ENCODE data around the gene SEL1L2. TPM values are rescaled to one million over a fixed set of nuclear protein-coding genes. Genes with fewer than 3 reads are reported as not detected.

SEL1L2 gene
- total RNA-seq (not detected), polyA plus RNA-seq (1.1 TPM)
- long read RNA-seq, donor 1: 0 reads
- long read RNA-seq, donor 2: 0 reads
- long read RNA-seq, donor 3: 0 reads
- long read RNA-seq, donor 4: 0 reads

- intact Hi-C loops (cut with DNase I): no loop called here
- Histone ChIP-seq H3K4me3 (ENCODE audit: low read length) (no peak within 1 kb of the TSS), H3K27me3 (ENCODE audit: control insufficient read depth, insufficient read depth) (no peaks in the 10 kb centered on the region), H3K4me1 (ENCODE audit: control insufficient read depth, insufficient read depth, low read length) (no peaks in the 10 kb centered on the region), H3K9me3 (ENCODE audit: control insufficient read depth, low read length) (no peaks in the 10 kb centered on the region), H3K27ac (ENCODE audit: low read length) (no peak within 1 kb of the TSS)
- no peak for DNase-seq
- 24% methylated on average over 5 of the region's 5 CpGs for WGBS
- no peak for ATAC-seq
Observed at GRCh38 chr20:13990465-13990864, at the start of gene SEL1L2. Gene SEL1L2, minus strand, starts transcription at chr20:13990614. Its CDS starts 80 bp downstream, at chr20:13990534.

- Histone ChIP-seq H3K9me3 (ENCODE audit: control insufficient read depth, low read length) (no peaks in the 10 kb centered on the region), H3K27ac (ENCODE audit: low read length) (no peak overlapping the region)
Observed at GRCh38 chr20:14036567-14036966, 46.2 kb upstream of the SEL1L2 start.

GRCh38 chr20:14033310-14033709 lies 42.9 kb upstream of the SEL1L2 start:
- 61% methylated on average over 1 of the region's 1 CpG for WGBS
- Histone ChIP-seq H3K27me3 (ENCODE audit: control insufficient read depth, insufficient read depth) (no peaks in the 10 kb centered on the region), H3K9me3 (ENCODE audit: control insufficient read depth, low read length) (no peaks in the 10 kb centered on the region), H3K4me1 (ENCODE audit: control insufficient read depth, insufficient read depth, low read length) (no peaks in the 10 kb centered on the region), H3K4me3 (ENCODE audit: low read length) (no peak overlapping the region), H3K27ac (ENCODE audit: low read length) (no peak overlapping the region)
- DNase-seq: no peak
- ATAC-seq: no peak
- intact Hi-C loops (cut with DNase I): no loop called here

More at GRCh38 chr20:14036567-14036966, 46.2 kb upstream of the SEL1L2 start:
- ATAC-seq: no peak
- no peak for DNase-seq
- intact Hi-C loops (cut with DNase I): no loop called here
- WGBS: 93% methylated on average over 7 of the region's 7 CpGs
- Histone ChIP-seq H3K27me3 (ENCODE audit: control insufficient read depth, insufficient read depth) (no peaks in the 10 kb centered on the region), H3K4me1 (ENCODE audit: control insufficient read depth, insufficient read depth, low read length) (no peaks in the 10 kb centered on the region), H3K4me3 (ENCODE audit: low read length) (no peak overlapping the region)

GRCh38 chr20:14030991-14031390 lies 40.6 kb upstream of the SEL1L2 start:
- Histone ChIP-seq H3K27ac (ENCODE audit: low read length) (no peak overlapping the region), H3K4me3 (ENCODE audit: low read length) (no peak overlapping the region), H3K27me3 (ENCODE audit: control insufficient read depth, insufficient read depth) (no peaks in the 10 kb centered on the region), H3K4me1 (ENCODE audit: control insufficient read depth, insufficient read depth, low read length) (no peaks in the 10 kb centered on the region), H3K9me3 (ENCODE audit: control insufficient read depth, low read length) (no peaks in the 10 kb centered on the region)
- intact Hi-C loops (cut with DNase I): no loop called here
- no peak for ATAC-seq
- 81% methylated on average over 1 of the region's 1 CpG for WGBS
- no peak for DNase-seq

- no peak for DNase-seq
- no peaks in the 10 kb centered on the region for H3K9me3 ChIP-seq (ENCODE audit: control insufficient read depth, low read length)
- no peak overlapping the region for H3K4me3 ChIP-seq (ENCODE audit: low read length)
- no peaks in the 10 kb centered on the region for H3K27me3 ChIP-seq (ENCODE audit: control insufficient read depth, insufficient read depth)
- intact Hi-C loops (cut with DNase I): no loop called here
- 87% methylated on average over 3 of the region's 3 CpGs for WGBS
- no peaks in the 10 kb centered on the region for H3K4me1 ChIP-seq (ENCODE audit: control insufficient read depth, insufficient read depth, low read length)
- H3K27ac ChIP-seq (ENCODE audit: low read length): no peak overlapping the region
- no peak for ATAC-seq
Observed at GRCh38 chr20:14012671-14013070, 22.3 kb upstream of the SEL1L2 start.

- ATAC-seq (no peak), DNase-seq (no peak)
- Histone ChIP-seq H3K4me3 (ENCODE audit: low read length) (no peak overlapping the region), H3K4me1 (ENCODE audit: control insufficient read depth, insufficient read depth, low read length) (no peaks in the 10 kb centered on the region), H3K27ac (ENCODE audit: low read length) (no peak overlapping the region), H3K27me3 (ENCODE audit: control insufficient read depth, insufficient read depth) (no peaks in the 10 kb centered on the region), H3K9me3 (ENCODE audit: control insufficient read depth, low read length) (no peaks in the 10 kb centered on the region)
- 80% methylated on average over 2 of the region's 2 CpGs for WGBS
- intact Hi-C loops (cut with DNase I): no loop called here
Observed at GRCh38 chr20:14009208-14009607, 18.8 kb upstream of the SEL1L2 start.

- ATAC-seq (no peak), DNase-seq (no peak)
- WGBS: 92% methylated on average over 4 of the region's 4 CpGs
Observed at GRCh38 chr20:14005996-14006395, 15.6 kb upstream of the SEL1L2 start.

GRCh38 chr20:14000917-14001316 lies 10.5 kb upstream of the SEL1L2 start:
- intact Hi-C loops (cut with DNase I): no loop called here
- 96% methylated on average over 1 of the region's 1 CpG for WGBS
- no peaks in the 10 kb centered on the region for H3K4me1 ChIP-seq (ENCODE audit: control insufficient read depth, insufficient read depth, low read length)
- no peak overlapping the region for H3K4me3 ChIP-seq (ENCODE audit: low read length)
- no peak for DNase-seq
- H3K9me3 ChIP-seq (ENCODE audit: control insufficient read depth, low read length): no peaks in the 10 kb centered on the region
- H3K27ac ChIP-seq (ENCODE audit: low read length): no peak overlapping the region
- no peaks in the 10 kb centered on the region for H3K27me3 ChIP-seq (ENCODE audit: control insufficient read depth, insufficient read depth)
- ATAC-seq: no peak

More at GRCh38 chr20:14005996-14006395, 15.6 kb upstream of the SEL1L2 start:
- intact Hi-C loops (cut with DNase I): no loop called here
- Histone ChIP-seq H3K4me3 (ENCODE audit: low read length) (no peak overlapping the region), H3K4me1 (ENCODE audit: control insufficient read depth, insufficient read depth, low read length) (no peaks in the 10 kb centered on the region), H3K27me3 (ENCODE audit: control insufficient read depth, insufficient read depth) (no peaks in the 10 kb centered on the region), H3K27ac (ENCODE audit: low read length) (no peak overlapping the region), H3K9me3 (ENCODE audit: control insufficient read depth, low read length) (no peaks in the 10 kb centered on the region)

- Histone ChIP-seq H3K4me3 (ENCODE audit: low read length) (peak overlapping the region; percentile 63), H3K27ac (ENCODE audit: low read length) (no peak overlapping the region), H3K9me3 (ENCODE audit: control insufficient read depth, low read length) (no peaks in the 10 kb centered on the region), H3K27me3 (ENCODE audit: control insufficient read depth, insufficient read depth) (no peaks in the 10 kb centered on the region), H3K4me1 (ENCODE audit: control insufficient read depth, insufficient read depth, low read length) (no peaks in the 10 kb centered on the region)
- no peak for DNase-seq
- no peak for ATAC-seq
- WGBS: 7% methylated on average over 13 of the region's 13 CpGs
- intact Hi-C loops (cut with DNase I): no loop called here
Observed at GRCh38 chr20:13996265-13996664, 5.9 kb upstream of the SEL1L2 start.

- ATAC-seq: peak; percentile 69 to 71
- WGBS: under 1% methylated on average over 52 of the region's 52 CpGs
- H3K27ac ChIP-seq (ENCODE audit: low read length): no peak overlapping the region
- DNase-seq: peak; percentile 31 to 76 (median 67)
- peak overlapping the region; percentile 63 for H3K4me3 ChIP-seq (ENCODE audit: low read length)
- H3K9me3 ChIP-seq (ENCODE audit: control insufficient read depth, low read length): no peaks in the 10 kb centered on the region
- no peaks in the 10 kb centered on the region for H3K27me3 ChIP-seq (ENCODE audit: control insufficient read depth, insufficient read depth)
- intact Hi-C loops (cut with DNase I): no loop called here
- no peaks in the 10 kb centered on the region for H3K4me1 ChIP-seq (ENCODE audit: control insufficient read depth, insufficient read depth, low read length)
Observed at GRCh38 chr20:13995841-13996240, 5.4 kb upstream of the SEL1L2 start.

- Histone ChIP-seq H3K4me1 (ENCODE audit: control insufficient read depth, insufficient read depth, low read length) (no peaks in the 10 kb centered on the region), H3K9me3 (ENCODE audit: control insufficient read depth, low read length) (no peaks in the 10 kb centered on the region), H3K27me3 (ENCODE audit: control insufficient read depth, insufficient read depth) (no peaks in the 10 kb centered on the region), H3K4me3 (ENCODE audit: low read length) (peak within 1 kb of the TSS; percentile 63), H3K27ac (ENCODE audit: low read length) (no peak within 1 kb of the TSS)
- peak; percentile 94 to 97 (median 97) for DNase-seq
- intact Hi-C loops (cut with DNase I): no loop called here
- ATAC-seq: peak; percentile 99 to 100
- WGBS: 2% methylated on average over 60 of the region's 61 CpGs
Observed at GRCh38 chr20:13995086-13995665, 4.8 kb upstream of the SEL1L2 start, which contains the start of gene MACROD2. Gene MACROD2, plus strand, starts transcription at chr20:13995516.
